HepG2 (cell line): ENCODE measurements around the gene ACTL8. TPM values are rescaled to one million over a fixed set of nuclear protein-coding genes. Genes with fewer than 3 reads are reported as not detected.

Experiments
- ATAC-seq: fragments of 200-7000 bp; cut with Tn5 transposase; 3 replicates; pipeline ENCODE4 v1.9.1; 2020; ENCODE audit warnings: mild to moderate bottlenecking, moderate library complexity
- BruUV-seq: library from RNA; stranded (reverse); fragments of 400-500 nt; replicated peaks from 2 replicates; lab custom pipeline; 2021; lab: Mats Ljungman, UMichigan
- CTCF ChIA-PET: fragments of 300-600 bp; formaldehyde crosslinking; extraction: SDS; loops from one replicate; lab custom pipeline; 2021; ENCODE audit warnings: low total read pairs, inconsistent platforms, low intra/inter-chr PET ratio; lab: Yijun Ruan, JAX
- POLR2A ChIA-PET: fragments of 350-600 bp; sonication (Branson Sonifier 250); formaldehyde crosslinking; loops from one replicate; lab custom pipeline; 2020; ENCODE audit warnings: antibody characterized with exemption, inconsistent platforms; lab: Yijun Ruan, JAX
- DNase-seq: peaks from one replicate; pipeline ENCODE4 v3.0.0-alpha.2; 2015; ENCODE audit warnings: low spot score
- FAIRE-seq: peaks from 3 replicates; lab custom pipeline; 2011; peaks lifted over from hg19 to GRCh38; lab: Jason Lieb, UNC
- H2AFZ ChIP-seq: one replicate; pipeline ENCODE4 v1.6.1; 2011; ENCODE audit warnings: low read length, inconsistent platforms
- H3K27ac ChIP-seq: fragments of 300-600 bp; 3 replicates; pipeline ENCODE4 v1.8.0; 2011; ENCODE audit warnings: mixed run types, mild to moderate bottlenecking, mixed read lengths, low read length, inconsistent platforms; ENCODE audit not compliant: insufficient read depth; ENCODE audit errors: extremely low read length
- H3K27me3 ChIP-seq, 2 experiments: fragments of 200-600 bp in 1 of 2; 2 replicates in 1 of 2; 3 replicates in 1 of 2; pipeline versions ENCODE4 v1.6.0 to v1.8.0; 2011; ENCODE audit warnings: low read length in 2 of 2, mild to moderate bottlenecking in 2 of 2, moderate library complexity in 2 of 2, inconsistent platforms in 1 of 2; ENCODE audit not compliant: insufficient read depth in 2 of 2, control insufficient read depth in 1 of 2
- H3K36me3 ChIP-seq, 2 experiments: fragments of 200-600 bp in 1 of 2; replicated peaks in 1 of 2; 2 replicates in 1 of 2; 3 replicates in 1 of 2; pipeline versions ENCODE4 v1.5.1 to v1.8.0; 2011; ENCODE audit warnings: low read length in 2 of 2, inconsistent platforms in 1 of 2; ENCODE audit not compliant: insufficient read depth in 2 of 2, control insufficient read depth in 1 of 2
- H3K4me1 ChIP-seq: 2 replicates; pipeline ENCODE4 v1.5.1; 2012; ENCODE audit warnings: low read length, inconsistent platforms; ENCODE audit not compliant: insufficient read depth
- H3K4me2 ChIP-seq: 2 replicates; pipeline ENCODE4 v1.6.0; 2011; ENCODE audit warnings: low read depth, low read length, inconsistent platforms
- H3K4me3 ChIP-seq, 3 experiments: fragments of 200-600 bp in 1 of 3; sonication (generic), shearing (Covaris generic) in 1 of 3; replicated peaks in 1 of 3; 2 replicates each; pipeline ENCODE4 v1.5.1; 2011 to 2016; ENCODE audit warnings: low read length in 3 of 3, inconsistent platforms in 2 of 3, low read depth in 2 of 3, mild to moderate bottlenecking in 2 of 3, control low read depth in 1 of 3, mixed read lengths in 1 of 3; ENCODE audit not compliant: insufficient read depth in 1 of 3
- H3K79me2 ChIP-seq: one replicate; pipeline ENCODE4 v1.6.1; 2011; ENCODE audit warnings: low read length, inconsistent platforms; ENCODE audit not compliant: insufficient read depth
- H3K9ac ChIP-seq: 2 replicates; pipeline ENCODE4 v1.6.0; 2011; ENCODE audit warnings: mild to moderate bottlenecking, low read depth, low read length, inconsistent platforms; ENCODE audit not compliant: insufficient read depth
- H3K9me3 ChIP-seq: 2 replicates; pipeline ENCODE4 v1.5.1; 2012; ENCODE audit warnings: mild to moderate bottlenecking, low read length
- H4K20me1 ChIP-seq: 2 replicates; pipeline ENCODE4 v1.6.0; 2011; ENCODE audit warnings: inconsistent platforms, mild to moderate bottlenecking, low read length, moderate library complexity; ENCODE audit not compliant: insufficient read depth
- CC2D1A ChIP-seq: sonication (generic); formaldehyde crosslinking; IDR thresholded peaks from 2 replicates; pipeline ENCODE4 v1.8.1; 2023; ENCODE audit warnings: mild to moderate bottlenecking, missing genetic modification reagents
- DNMT1 ChIP-seq: sonication (generic); formaldehyde crosslinking; IDR thresholded peaks from 2 replicates; pipeline ENCODE4 v1.5.1; 2020; ENCODE audit warnings: mild to moderate bottlenecking, missing genetic modification reagents
- KAT2B ChIP-seq: fragments of 150-350 bp; IDR thresholded peaks from 2 replicates; pipeline ENCODE4 v1.6.1; 2014; ENCODE audit warnings: low read depth, low read length, borderline replicate concordance
- KMT2A ChIP-seq: sonication (generic); formaldehyde crosslinking; IDR thresholded peaks from 2 replicates; pipeline ENCODE4 v1.4.0; 2020; ENCODE audit warnings: missing genetic modification reagents
- NFIC ChIP-seq: IDR thresholded peaks from 2 replicates; pipeline ENCODE4 v1.6.1; 2012; ENCODE audit warnings: mild to moderate bottlenecking, low read length, inconsistent platforms
- ZFP36L1 ChIP-seq: sonication (generic); formaldehyde crosslinking; IDR thresholded peaks from 2 replicates; pipeline ENCODE4 v1.8.0; 2022; ENCODE audit warnings: mild to moderate bottlenecking, missing genetic modification reagents, moderate library complexity
- ZNF333 ChIP-seq: sonication (generic); formaldehyde crosslinking; IDR thresholded peaks from 2 replicates; pipeline ENCODE4 v1.4.0; 2020; ENCODE audit warnings: mild to moderate bottlenecking, missing genetic modification reagents, borderline replicate concordance
- ZNF570 ChIP-seq: sonication (generic); formaldehyde crosslinking; IDR thresholded peaks from 2 replicates; pipeline ENCODE4 v1.4.0; 2020; ENCODE audit warnings: mild to moderate bottlenecking, missing genetic modification reagents, borderline replicate concordance
- ZNF703 ChIP-seq: sonication (generic); formaldehyde crosslinking; IDR thresholded peaks from 2 replicates; pipeline ENCODE4 v1.5.1; 2020; ENCODE audit warnings: missing genetic modification reagents, mild to moderate bottlenecking, moderate library complexity, borderline replicate concordance
- WGBS: methylation state at CpG from one replicate; pipeline ENCODE4 v1.1.6; 2017; ENCODE audit warnings: low lambda C conversion rate; 5-methylcytosine and 5-hydroxymethylcytosine counted together
- in situ Hi-C: cut with HindIII; loops from 2 replicates; pipeline ENCODE4 v1.10.0; 2017; ENCODE audit warnings: low pct_unique_long_range_greater_than_20kb; ENCODE audit not compliant: extremely low pct_ligation_motif_present
- intact Hi-C: fragments of 100-400 bp; cut with micrococcal nuclease; formaldehyde crosslinking; loops from one replicate; pipeline ENCODE4 v1.10.0; 2022; ENCODE audit not compliant: unreplicated experiment
- polyA plus RNA-seq, 8 experiments: library from polyadenylated mRNA; depleted of rRNA in 3 of 8; stranded (reverse) in 7 of 8; unstranded in 1 of 8; fragments of >200 nt; fragmentation: Illumina TruSeq in 4 of 8; extraction: Trizol in 4 of 8; gene quantifications; 2 replicates each; pipeline versions ENCODE4 v1.2.1 to v1.2.3, GENCODE V29; 2011 to 2016; ENCODE audit warnings: low read depth in 4 of 8, missing spikeins in 1 of 8, mixed read lengths in 1 of 8; ENCODE audit not compliant: insufficient read depth in 1 of 8
- total RNA-seq, 5 experiments: library from RNA; depleted of rRNA; stranded (reverse); fragments of >200 nt; fragmentation: Illumina TruSeq; extraction: Trizol; gene quantifications; 2 replicates each; pipeline ENCODE4 v1.2.3, GENCODE V29; 2016; ENCODE audit warnings: low read depth in 1 of 5
- TF ChIP-seq, protein P1 (sequence below): sonication (generic); formaldehyde crosslinking; IDR thresholded peaks from one replicate; pipeline ENCODE4 v1.5.1; 2020; ENCODE audit warnings: mild to moderate bottlenecking, missing genetic modification reagents; ENCODE audit errors: not compliant biosample characterization
- TF ChIP-seq, protein P2 (sequence below): sonication (generic); formaldehyde crosslinking; IDR thresholded peaks from 2 replicates; pipeline ENCODE4 v1.9.0; 2022; ENCODE audit warnings: missing genetic modification reagents, mild to moderate bottlenecking, borderline replicate concordance
- TF ChIP-seq, protein P3 (sequence below): sonication (generic); formaldehyde crosslinking; IDR thresholded peaks from 2 replicates; pipeline ENCODE4 v1.5.0; 2020; ENCODE audit warnings: missing genetic modification reagents

ACTL8 gene
- total and polyA plus RNA-seq, 2 of the 13 experiments (the other 11 are each of a cell fraction or from before 2014, with no cell fraction given) = 0.09 to 0.64 TPM

DNA sequence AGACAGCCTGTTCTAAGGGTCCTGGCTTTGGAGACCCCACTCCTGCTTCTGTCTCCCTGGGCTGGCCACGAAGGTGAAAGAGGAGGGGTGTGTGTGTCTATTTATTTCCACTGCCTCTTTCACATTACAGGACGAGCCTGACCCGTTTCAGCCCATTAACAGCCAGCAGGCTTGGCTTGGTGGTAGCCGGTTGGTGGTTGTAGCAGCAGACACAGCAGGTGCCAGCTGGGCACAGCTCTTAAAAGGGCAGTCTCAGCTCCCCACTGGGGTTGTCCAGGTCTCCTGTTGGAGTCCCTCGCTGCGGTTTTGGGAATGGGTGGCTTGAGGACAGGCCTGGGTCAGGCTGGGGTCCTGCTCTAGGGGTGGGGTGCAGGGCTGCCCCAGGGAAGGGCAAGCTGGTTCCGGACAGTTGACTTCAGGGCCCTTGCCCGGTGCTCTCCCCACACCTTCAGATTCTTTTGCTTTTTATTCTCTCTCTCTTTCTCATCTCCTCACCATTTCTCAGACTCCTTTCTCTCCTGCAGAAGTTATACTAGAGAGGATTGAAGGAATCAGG is 84.6 kb downstream of the ACTL8 start:
- DNase-seq (no peak), FAIRE-seq (no peak), ATAC-seq (no peak)
- Histone ChIP-seq H3K4me3 (no peak overlapping the region), H2AFZ (no peak overlapping the region), H4K20me1 (no peaks in the 10 kb centered on the region), H3K4me1 (no peaks in the 10 kb centered on the region), H3K36me3 (no peaks in the 10 kb centered on the region), H3K9me3 (no peaks in the 10 kb centered on the region), H3K27me3 (peaks cover 0 to 4% of the 10 kb centered on the region in 2 experiments; a peak in 2 of 5 replicates), H3K9ac (no peak overlapping the region), H3K79me2 (no peaks in the 10 kb centered on the region), H3K4me2 (no peak overlapping the region), H3K27ac (no peak overlapping the region)
- ChIA-PET POLR2A (no interaction called here), CTCF (no interaction called here)
- in situ Hi-C loops = no loop called here
- intact Hi-C loops = no loop called here
- WGBS = 38% methylated on average over 5 of the region's 8 CpGs
- no TSS peak for BruUV-seq
- TF ChIP-seq, protein P1, sequence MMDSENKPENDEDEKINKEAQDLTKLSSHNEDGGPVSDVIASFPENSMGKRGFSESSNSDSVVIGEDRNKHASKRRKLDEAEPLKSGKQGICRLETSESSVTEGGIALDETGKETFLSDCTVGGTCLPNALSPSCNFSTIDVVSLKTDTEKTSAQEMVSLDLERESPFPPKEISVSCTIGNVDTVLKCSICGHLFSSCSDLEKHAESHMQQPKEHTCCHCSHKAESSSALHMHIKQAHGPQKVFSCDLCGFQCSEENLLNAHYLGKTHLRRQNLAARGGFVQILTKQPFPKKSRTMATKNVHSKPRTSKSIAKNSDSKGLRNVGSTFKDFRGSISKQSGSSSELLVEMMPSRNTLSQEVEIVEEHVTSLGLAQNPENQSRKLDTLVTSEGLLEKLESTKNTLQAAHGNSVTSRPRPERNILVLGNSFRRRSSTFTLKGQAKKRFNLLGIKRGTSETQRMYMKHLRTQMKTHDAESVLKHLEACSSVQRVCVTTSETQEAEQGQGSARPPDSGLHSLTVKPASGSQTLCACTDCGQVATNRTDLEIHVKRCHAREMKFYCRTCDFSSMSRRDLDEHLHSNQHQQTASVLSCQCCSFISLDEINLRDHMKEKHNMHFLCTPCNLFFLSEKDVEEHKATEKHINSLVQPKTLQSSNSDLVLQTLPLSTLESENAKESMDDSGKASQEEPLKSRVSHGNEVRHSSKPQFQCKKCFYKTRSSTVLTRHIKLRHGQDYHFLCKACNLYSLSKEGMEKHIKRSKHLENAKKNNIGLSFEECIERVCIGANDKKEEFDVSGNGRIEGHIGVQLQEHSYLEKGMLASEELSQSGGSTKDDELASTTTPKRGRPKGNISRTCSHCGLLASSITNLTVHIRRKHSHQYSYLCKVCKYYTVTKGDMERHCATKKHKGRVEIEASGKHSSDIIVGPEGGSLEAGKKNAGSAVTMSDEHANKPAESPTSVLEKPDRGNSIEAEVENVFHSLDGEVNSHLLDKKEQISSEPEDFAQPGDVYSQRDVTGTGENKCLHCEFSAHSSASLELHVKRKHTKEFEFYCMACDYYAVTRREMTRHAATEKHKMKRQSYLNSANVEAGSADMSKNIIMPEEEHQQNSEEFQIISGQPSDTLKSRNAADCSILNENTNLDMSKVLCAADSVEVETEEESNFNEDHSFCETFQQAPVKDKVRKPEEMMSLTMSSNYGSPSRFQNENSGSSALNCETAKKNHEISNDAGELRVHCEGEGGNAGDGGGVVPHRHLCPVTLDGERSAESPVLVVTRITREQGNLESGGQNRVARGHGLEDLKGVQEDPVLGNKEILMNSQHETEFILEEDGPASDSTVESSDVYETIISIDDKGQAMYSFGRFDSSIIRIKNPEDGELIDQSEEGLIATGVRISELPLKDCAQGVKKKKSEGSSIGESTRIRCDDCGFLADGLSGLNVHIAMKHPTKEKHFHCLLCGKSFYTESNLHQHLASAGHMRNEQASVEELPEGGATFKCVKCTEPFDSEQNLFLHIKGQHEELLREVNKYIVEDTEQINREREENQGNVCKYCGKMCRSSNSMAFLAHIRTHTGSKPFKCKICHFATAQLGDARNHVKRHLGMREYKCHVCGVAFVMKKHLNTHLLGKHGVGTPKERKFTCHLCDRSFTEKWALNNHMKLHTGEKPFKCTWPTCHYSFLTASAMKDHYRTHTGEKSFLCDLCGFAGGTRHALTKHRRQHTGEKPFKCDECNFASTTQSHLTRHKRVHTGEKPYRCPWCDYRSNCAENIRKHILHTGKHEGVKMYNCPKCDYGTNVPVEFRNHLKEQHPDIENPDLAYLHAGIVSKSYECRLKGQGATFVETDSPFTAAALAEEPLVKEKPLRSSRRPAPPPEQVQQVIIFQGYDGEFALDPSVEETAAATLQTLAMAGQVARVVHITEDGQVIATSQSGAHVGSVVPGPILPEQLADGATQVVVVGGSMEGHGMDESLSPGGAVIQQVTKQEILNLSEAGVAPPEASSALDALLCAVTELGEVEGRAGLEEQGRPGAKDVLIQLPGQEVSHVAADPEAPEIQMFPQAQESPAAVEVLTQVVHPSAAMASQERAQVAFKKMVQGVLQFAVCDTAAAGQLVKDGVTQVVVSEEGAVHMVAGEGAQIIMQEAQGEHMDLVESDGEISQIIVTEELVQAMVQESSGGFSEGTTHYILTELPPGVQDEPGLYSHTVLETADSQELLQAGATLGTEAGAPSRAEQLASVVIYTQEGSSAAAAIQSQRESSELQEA (CRISPR knock-in tag) = no peak
- no peak for TF ChIP-seq ZNF570 (CRISPR knock-in tag)
- no peak for TF ChIP-seq KAT2B
- TF ChIP-seq NFIC = no peak
- TF ChIP-seq, protein P2, sequence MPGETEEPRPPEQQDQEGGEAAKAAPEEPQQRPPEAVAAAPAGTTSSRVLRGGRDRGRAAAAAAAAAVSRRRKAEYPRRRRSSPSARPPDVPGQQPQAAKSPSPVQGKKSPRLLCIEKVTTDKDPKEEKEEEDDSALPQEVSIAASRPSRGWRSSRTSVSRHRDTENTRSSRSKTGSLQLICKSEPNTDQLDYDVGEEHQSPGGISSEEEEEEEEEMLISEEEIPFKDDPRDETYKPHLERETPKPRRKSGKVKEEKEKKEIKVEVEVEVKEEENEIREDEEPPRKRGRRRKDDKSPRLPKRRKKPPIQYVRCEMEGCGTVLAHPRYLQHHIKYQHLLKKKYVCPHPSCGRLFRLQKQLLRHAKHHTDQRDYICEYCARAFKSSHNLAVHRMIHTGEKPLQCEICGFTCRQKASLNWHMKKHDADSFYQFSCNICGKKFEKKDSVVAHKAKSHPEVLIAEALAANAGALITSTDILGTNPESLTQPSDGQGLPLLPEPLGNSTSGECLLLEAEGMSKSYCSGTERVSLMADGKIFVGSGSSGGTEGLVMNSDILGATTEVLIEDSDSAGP (CRISPR knock-in tag) = no peak
- no peak for TF ChIP-seq ZNF333 (CRISPR knock-in tag)
- TF ChIP-seq, protein P3, sequence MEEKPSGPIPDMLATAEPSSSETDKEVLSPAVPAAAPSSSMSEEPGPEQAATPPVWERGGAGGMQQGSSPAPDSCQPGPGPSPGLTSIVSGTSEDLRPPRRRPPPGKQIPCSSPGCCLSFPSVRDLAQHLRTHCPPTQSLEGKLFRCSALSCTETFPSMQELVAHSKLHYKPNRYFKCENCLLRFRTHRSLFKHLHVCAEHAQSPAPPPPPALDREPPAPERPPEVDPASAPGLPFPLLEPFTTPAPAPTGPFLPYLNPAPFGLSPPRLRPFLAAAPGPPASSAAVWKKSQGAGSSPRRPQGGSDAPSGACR (CRISPR knock-in tag) = no peak
- no peak for TF ChIP-seq KMT2A
- TF ChIP-seq CC2D1A (CRISPR knock-in tag) = no peak
- TF ChIP-seq ZNF703 (CRISPR knock-in tag) = no peak
- no peak for TF ChIP-seq DNMT1
- no peak for TF ChIP-seq ZFP36L1 (CRISPR knock-in tag)
